ENCODE results near the gene FAM107A.
"Not testable (repeated sequence)": the region's sequence is repeated elsewhere in the genome, so short reads cannot be mapped to it uniquely, and the experiment has no call there.

The FAM107A gene

GRCh38 chr3:58537412-58538301 lies 39.5 kb downstream of the FAM107A start:
- DNase-seq (ENCODE audit: low read depth in 1 of 2, low spot score in 1 of 2): no peak

GRCh38 chr3:58536501-58537411 lies 40.4 kb downstream of the FAM107A start, which contains the start of gene ACOX2:
Gene ACOX2 (minus strand): TSS chr3:58537190. CDS start chr3:58535106, 2,084 bp downstream.
- DNase-seq (ENCODE audit: low read depth in 1 of 2, low spot score in 1 of 2): no peak

- no peak for DNase-seq (ENCODE audit: low read depth in 1 of 2, low spot score in 1 of 2)
These were observed 41.4 kb downstream of the FAM107A start for GRCh38 chr3:58535531-58536500.

GRCh38 chr3:58534592-58535494 lies 42.3 kb downstream of the FAM107A start:
- no peak for DNase-seq (ENCODE audit: low read depth in 1 of 2, low spot score in 1 of 2)

- DNase-seq (ENCODE audit: low read depth in 1 of 2, low spot score in 1 of 2): peak; percentile 54 to 62
These were observed 44.4 kb downstream of the FAM107A start for GRCh38 chr3:58532794-58533220.

- DNase-seq (ENCODE audit: low read depth in 1 of 2, low spot score in 1 of 2): no peak
These were observed 45.2 kb downstream of the FAM107A start for GRCh38 chr3:58531956-58532355.

- no peak for DNase-seq (ENCODE audit: low read depth in 1 of 2, low spot score in 1 of 2)
These were observed 45.6 kb downstream of the FAM107A start for GRCh38 chr3:58531555-58531954.

- no peak for DNase-seq (ENCODE audit: low read depth in 1 of 2, low spot score in 1 of 2)
These were observed 46.8 kb downstream of the FAM107A start for GRCh38 chr3:58530354-58530865.

GRCh38 chr3:58529516-58530353 lies 47.5 kb downstream of the FAM107A start:
- no peak for DNase-seq (ENCODE audit: low read depth in 1 of 2, low spot score in 1 of 2)

GRCh38 chr3:58528629-58529028 lies 48.6 kb downstream of the FAM107A start:
- DNase-seq (ENCODE audit: low read depth in 1 of 2, low spot score in 1 of 2): no peak

GRCh38 chr3:58527440-58527839 lies 49.8 kb downstream of the FAM107A start:
- DNase-seq (ENCODE audit: low read depth in 1 of 2, low spot score in 1 of 2): not testable (repeated sequence)

- DNase-seq (ENCODE audit: low read depth in 1 of 2, low spot score in 1 of 2): no peak
These were observed 50.7 kb downstream of the FAM107A start for GRCh38 chr3:58526515-58526957.

GRCh38 chr3:58524326-58524888 lies 52.8 kb downstream of the FAM107A start:
- no peak for DNase-seq (ENCODE audit: low read depth in 1 of 2, low spot score in 1 of 2)

- no peak for DNase-seq (ENCODE audit: low read depth in 1 of 2, low spot score in 1 of 2)
These were observed 54.3 kb downstream of the FAM107A start for GRCh38 chr3:58522759-58523425.

GRCh38 chr3:58521917-58522631 lies 55.1 kb downstream of the FAM107A start:
- no peak for DNase-seq (ENCODE audit: low read depth in 1 of 2, low spot score in 1 of 2)

GRCh38 chr3:58521336-58521670 lies 55.9 kb downstream of the FAM107A start:
- DNase-seq (ENCODE audit: low read depth in 1 of 2, low spot score in 1 of 2): no peak

Measured in activated T-helper 1 cell treated with anti-CD3 and anti-CD28 coated beads, Interleukin-2, amount 50 U/mL, for 16 hours (primary cell).